Parathyroid adenoma (tissue), 2 donors: ENCODE measurements around the gene SMAD9.

ENCODE experiments used
- H2AFZ ChIP-seq: fragments of 300-600 bp; sonication (generic); one replicate; pipeline ENCODE4 v1.7.0; 2017; ENCODE audit warnings: antibody characterized with exemption, mild to moderate bottlenecking
- H3K27ac ChIP-seq: fragments of 300-600 bp; sonication (generic); one replicate; pipeline ENCODE4 v1.7.0; 2017
- H3K27me3 ChIP-seq: fragments of 300-600 bp; sonication (generic); one replicate; pipeline ENCODE4 v1.7.0; 2017; ENCODE audit warnings: low read length; ENCODE audit not compliant: control insufficient read depth, insufficient read depth
- H3K36me3 ChIP-seq: fragments of 300-600 bp; sonication (generic); one replicate; pipeline ENCODE4 v1.7.0; 2017; ENCODE audit warnings: low read length; ENCODE audit not compliant: control insufficient read depth, insufficient read depth
- H3K4me1 ChIP-seq: fragments of 300-600 bp; sonication (generic); one replicate; pipeline ENCODE4 v1.7.0; 2017; ENCODE audit warnings: control low read depth
- H3K4me2 ChIP-seq: fragments of 300-600 bp; sonication (generic); one replicate; pipeline ENCODE4 v1.7.0; 2017; ENCODE audit warnings: low read length
- H3K4me3 ChIP-seq: fragments of 300-600 bp; sonication (generic); one replicate; pipeline ENCODE4 v1.7.0; 2017; ENCODE audit warnings: low read depth, low read length
- H3K79me2 ChIP-seq: fragments of 300-600 bp; sonication (generic); one replicate; pipeline ENCODE4 v1.7.0; 2017; ENCODE audit warnings: control low read depth
- H3K9ac ChIP-seq: fragments of 300-600 bp; sonication (generic); one replicate; pipeline ENCODE4 v1.7.0; 2017; ENCODE audit warnings: mild to moderate bottlenecking
- H3K9me3 ChIP-seq: fragments of 300-600 bp; sonication (generic); one replicate; pipeline ENCODE4 v1.7.0; 2017; ENCODE audit warnings: low read length; ENCODE audit not compliant: control insufficient read depth
- CTCF ChIP-seq: fragments of 300-600 bp; sonication (generic); IDR thresholded peaks from one replicate; pipeline ENCODE4 v1.7.0; 2017; ENCODE audit warnings: antibody characterized with exemption, mild to moderate bottlenecking
- donor health status: primary hyperparathyroidism.

The SMAD9 gene

GRCh38 chr13:36954542-36954941 lies 34.5 kb upstream of the SMAD9 start:
- H3K9me3 ChIP-seq, result no peaks in the 10 kb centered on the region
- H2AFZ ChIP-seq, result no peak overlapping the region
- TF ChIP-seq CTCF, result no peak
- no peak overlapping the region for H3K4me3 ChIP-seq
- H3K79me2 ChIP-seq, result no peaks in the 10 kb centered on the region
- no peaks in the 10 kb centered on the region for H3K4me1 ChIP-seq
- no peak overlapping the region for H3K4me2 ChIP-seq
- H3K36me3 ChIP-seq, result no peaks in the 10 kb centered on the region
- no peak overlapping the region for H3K9ac ChIP-seq
- H3K27ac ChIP-seq, result no peak overlapping the region
- H3K27me3 ChIP-seq, result no peaks in the 10 kb centered on the region

GRCh38 chr13:36950920-36951319 lies 30.9 kb upstream of the SMAD9 start:
- Histone ChIP-seq H3K9ac (no peak overlapping the region), H3K27ac (no peak overlapping the region), H3K36me3 (no peaks in the 10 kb centered on the region), H3K4me2 (no peak overlapping the region), H3K9me3 (no peaks in the 10 kb centered on the region), H2AFZ (no peak overlapping the region), H3K4me1 (no peaks in the 10 kb centered on the region), H3K27me3 (no peaks in the 10 kb centered on the region), H3K79me2 (no peaks in the 10 kb centered on the region), H3K4me3 (no peak overlapping the region)
- no peak for TF ChIP-seq CTCF

GRCh38 chr13:36950330-36950729 lies 30.3 kb upstream of the SMAD9 start:
- no peak overlapping the region for H3K4me3 ChIP-seq
- no peak overlapping the region for H2AFZ ChIP-seq
- no peak for TF ChIP-seq CTCF
- H3K4me1 ChIP-seq, result no peaks in the 10 kb centered on the region
- no peak overlapping the region for H3K9ac ChIP-seq
- no peaks in the 10 kb centered on the region for H3K9me3 ChIP-seq
- no peaks in the 10 kb centered on the region for H3K27me3 ChIP-seq
- H3K4me2 ChIP-seq, result no peak overlapping the region
- H3K79me2 ChIP-seq, result no peaks in the 10 kb centered on the region
- H3K36me3 ChIP-seq, result no peaks in the 10 kb centered on the region
- no peak overlapping the region for H3K27ac ChIP-seq

GRCh38 chr13:36945078-36945477 lies 25.0 kb upstream of the SMAD9 start:
- no peak for TF ChIP-seq CTCF
- Histone ChIP-seq H3K9ac (no peak overlapping the region), H3K79me2 (no peaks in the 10 kb centered on the region), H3K4me2 (no peak overlapping the region), H3K4me3 (no peak overlapping the region), H3K36me3 (no peaks in the 10 kb centered on the region), H3K9me3 (no peaks in the 10 kb centered on the region), H3K27me3 (no peaks in the 10 kb centered on the region), H2AFZ (no peak overlapping the region), H3K27ac (no peak overlapping the region), H3K4me1 (no peaks in the 10 kb centered on the region)

- H3K4me1 ChIP-seq, result no peaks in the 10 kb centered on the region
- H3K27me3 ChIP-seq, result no peaks in the 10 kb centered on the region
- no peak overlapping the region for H3K9ac ChIP-seq
- H3K9me3 ChIP-seq, result no peaks in the 10 kb centered on the region
- H3K27ac ChIP-seq, result no peak overlapping the region
- H3K4me3 ChIP-seq, result no peak overlapping the region
- no peak overlapping the region for H3K4me2 ChIP-seq
- no peaks in the 10 kb centered on the region for H3K36me3 ChIP-seq
- TF ChIP-seq CTCF, result no peak
- no peak overlapping the region for H2AFZ ChIP-seq
- H3K79me2 ChIP-seq, result no peaks in the 10 kb centered on the region
Observed at GRCh38 chr13:36925603-36926002, 5.6 kb upstream of the SMAD9 start.
